ENCODE results near the gene FKBP2. TPM values are rescaled to one million over a fixed set of nuclear protein-coding genes. Genes with fewer than 3 reads are reported as not detected.
A peak's percentile ranks its signal among the peaks of the same experiment; 100 is the strongest.

The FKBP2 gene
- polyA plus RNA-seq, 1 donor = 79.3 TPM

- H3K4me1 ChIP-seq (ENCODE audit: control insufficient read depth, insufficient read depth, low read length) = peaks cover 33% of the 10 kb centered on the region
- peak; percentile 82 to 88 for DNase-seq
These were observed 15.0 kb upstream of the FKBP2 start, which contains the start of the genes NUDT22 and TRPT1 for GRCh38 chr11:64225608-64226506. NUDT22 (plus strand) TSS chr11:64226274; CDS start chr11:64226653, 379 bp downstream. TRPT1 (minus strand) TSS chr11:64226186; CDS start chr11:64225860, 326 bp downstream.

DNA sequence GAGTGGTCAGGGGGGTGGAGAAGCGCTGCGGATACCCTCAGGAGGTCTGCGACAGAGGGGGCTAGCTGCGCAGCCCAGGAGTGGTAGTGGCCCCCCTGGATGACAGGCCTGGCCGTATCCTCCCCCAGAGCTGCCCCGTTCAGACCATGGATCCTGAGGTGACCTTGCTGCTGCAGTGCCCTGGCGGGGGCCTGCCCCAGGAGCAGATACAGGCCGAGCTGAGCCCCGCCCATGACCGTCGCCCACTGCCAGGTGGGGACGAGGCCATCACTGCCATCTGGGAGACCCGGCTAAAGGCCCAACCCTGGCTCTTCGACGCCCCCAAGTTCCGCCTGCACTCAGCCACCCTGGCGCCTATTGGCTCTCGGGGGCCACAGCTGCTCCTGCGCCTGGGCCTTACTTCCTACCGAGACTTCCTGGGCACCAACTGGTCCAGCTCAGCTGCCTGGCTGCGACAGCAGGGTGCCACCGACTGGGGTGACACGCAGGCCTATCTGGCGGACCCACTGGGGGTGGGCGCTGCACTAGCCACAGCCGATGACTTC lies 14.3 kb upstream of the FKBP2 start:
- Histone ChIP-seq H3K27me3 (ENCODE audit: control insufficient read depth, insufficient read depth, low read length) (no peaks in the 10 kb centered on the region), H3K4me1 (ENCODE audit: control insufficient read depth, insufficient read depth, low read length) (peaks cover 37% of the 10 kb centered on the region), H3K36me3 (ENCODE audit: control insufficient read depth, insufficient read depth, low read length) (peaks cover 15% of the 10 kb centered on the region), H3K4me3 (ENCODE audit: low read length) (peak overlapping the region; percentile 98), H3K9me3 (ENCODE audit: control insufficient read depth, low read depth, low read length) (no peaks in the 10 kb centered on the region), H3K27ac (ENCODE audit: low read length) (peak overlapping the region; percentile 46)
- DNase-seq = peak in 1 of 2 donors; percentile 68
- WGBS (ENCODE audit: insufficient coverage, low lambda C conversion rate) = no CpG with 5 or more reads among the region's 26 CpGs

More at GRCh38 chr11:64225608-64226506, 15.0 kb upstream of the FKBP2 start, which contains the start of the genes NUDT22 and TRPT1:
- H3K9me3 ChIP-seq (ENCODE audit: control insufficient read depth, low read depth, low read length) = no peaks in the 10 kb centered on the region
- H3K27ac ChIP-seq (ENCODE audit: low read length) = peak within 1 kb of the TSS; percentile 46
- WGBS (ENCODE audit: insufficient coverage, low lambda C conversion rate) = no CpG with 5 or more reads among the region's 54 CpGs
- H3K36me3 ChIP-seq (ENCODE audit: control insufficient read depth, insufficient read depth, low read length) = peaks cover 18% of the 10 kb centered on the region
- peak within 1 kb of the TSS; percentile 98 for H3K4me3 ChIP-seq (ENCODE audit: low read length)
- H3K27me3 ChIP-seq (ENCODE audit: control insufficient read depth, insufficient read depth, low read length) = no peaks in the 10 kb centered on the region

DNA sequence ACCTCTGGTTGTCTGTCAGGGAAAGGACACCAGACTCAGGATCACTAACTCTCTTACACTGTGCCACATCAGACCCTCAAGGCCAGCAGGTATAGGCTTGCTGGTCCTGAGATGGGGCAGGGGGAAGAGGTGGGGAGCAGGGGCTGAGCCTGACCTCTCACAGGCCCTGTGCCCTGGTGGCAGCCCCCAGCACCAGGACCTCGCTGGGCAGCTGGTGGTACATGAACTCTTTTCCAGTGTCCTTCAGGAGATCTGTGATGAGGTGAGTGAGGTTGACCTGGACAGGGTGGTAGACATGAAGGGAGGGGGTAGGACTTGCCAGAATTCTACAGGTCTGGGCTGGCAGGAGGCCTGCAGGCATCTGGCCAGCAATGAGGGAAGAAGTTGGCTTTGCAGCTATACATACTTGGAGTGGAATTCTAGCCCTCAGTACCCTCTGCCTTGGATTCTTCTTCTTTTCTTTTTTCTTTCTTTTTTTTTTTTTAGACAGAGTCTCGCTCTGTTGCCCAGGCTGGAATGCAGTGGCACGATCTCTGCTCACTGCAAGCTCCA lies 13.4 kb upstream of the FKBP2 start:
- H3K36me3 ChIP-seq (ENCODE audit: control insufficient read depth, insufficient read depth, low read length) = peaks cover 15% of the 10 kb centered on the region
- no peak overlapping the region for H3K27ac ChIP-seq (ENCODE audit: low read length)
- H3K9me3 ChIP-seq (ENCODE audit: control insufficient read depth, low read depth, low read length) = no peaks in the 10 kb centered on the region
- H3K4me1 ChIP-seq (ENCODE audit: control insufficient read depth, insufficient read depth, low read length) = peaks cover 45% of the 10 kb centered on the region
- no CpG with 5 or more reads among the region's 3 CpGs for WGBS (ENCODE audit: insufficient coverage, low lambda C conversion rate)
- H3K4me3 ChIP-seq (ENCODE audit: low read length) = peak overlapping the region; percentile 98
- DNase-seq = no peak
- H3K27me3 ChIP-seq (ENCODE audit: control insufficient read depth, insufficient read depth, low read length) = no peaks in the 10 kb centered on the region

- WGBS (ENCODE audit: insufficient coverage, low lambda C conversion rate) = no CpG with 5 or more reads among the region's 12 CpGs
- peak overlapping the region; percentile 87 for H3K4me3 ChIP-seq (ENCODE audit: low read length)
- no peaks in the 10 kb centered on the region for H3K27me3 ChIP-seq (ENCODE audit: control insufficient read depth, insufficient read depth, low read length)
- peak overlapping the region; percentile 85 for H3K27ac ChIP-seq (ENCODE audit: low read length)
- DNase-seq = no peak
- no peaks in the 10 kb centered on the region for H3K9me3 ChIP-seq (ENCODE audit: control insufficient read depth, low read depth, low read length)
- H3K4me1 ChIP-seq (ENCODE audit: control insufficient read depth, insufficient read depth, low read length) = peaks cover 47% of the 10 kb centered on the region
- H3K36me3 ChIP-seq (ENCODE audit: control insufficient read depth, insufficient read depth, low read length) = peaks cover 3% of the 10 kb centered on the region
These were observed 11.7 kb upstream of the FKBP2 start for GRCh38 chr11:64229090-64229743.

- Histone ChIP-seq H3K4me3 (ENCODE audit: low read length) (peak overlapping the region; percentile 87), H3K4me1 (ENCODE audit: control insufficient read depth, insufficient read depth, low read length) (peaks cover 47% of the 10 kb centered on the region), H3K36me3 (ENCODE audit: control insufficient read depth, insufficient read depth, low read length) (no peaks in the 10 kb centered on the region), H3K27me3 (ENCODE audit: control insufficient read depth, insufficient read depth, low read length) (no peaks in the 10 kb centered on the region), H3K27ac (ENCODE audit: low read length) (peak overlapping the region; percentile 85), H3K9me3 (ENCODE audit: control insufficient read depth, low read depth, low read length) (no peaks in the 10 kb centered on the region)
- DNase-seq = peak in 1 of 2 donors; percentile 72
- WGBS (ENCODE audit: insufficient coverage, low lambda C conversion rate) = 0% methylated on average over 1 of the region's 13 CpGs
These were observed 11.1 kb upstream of the FKBP2 start for GRCh38 chr11:64229744-64230170.

DNA sequence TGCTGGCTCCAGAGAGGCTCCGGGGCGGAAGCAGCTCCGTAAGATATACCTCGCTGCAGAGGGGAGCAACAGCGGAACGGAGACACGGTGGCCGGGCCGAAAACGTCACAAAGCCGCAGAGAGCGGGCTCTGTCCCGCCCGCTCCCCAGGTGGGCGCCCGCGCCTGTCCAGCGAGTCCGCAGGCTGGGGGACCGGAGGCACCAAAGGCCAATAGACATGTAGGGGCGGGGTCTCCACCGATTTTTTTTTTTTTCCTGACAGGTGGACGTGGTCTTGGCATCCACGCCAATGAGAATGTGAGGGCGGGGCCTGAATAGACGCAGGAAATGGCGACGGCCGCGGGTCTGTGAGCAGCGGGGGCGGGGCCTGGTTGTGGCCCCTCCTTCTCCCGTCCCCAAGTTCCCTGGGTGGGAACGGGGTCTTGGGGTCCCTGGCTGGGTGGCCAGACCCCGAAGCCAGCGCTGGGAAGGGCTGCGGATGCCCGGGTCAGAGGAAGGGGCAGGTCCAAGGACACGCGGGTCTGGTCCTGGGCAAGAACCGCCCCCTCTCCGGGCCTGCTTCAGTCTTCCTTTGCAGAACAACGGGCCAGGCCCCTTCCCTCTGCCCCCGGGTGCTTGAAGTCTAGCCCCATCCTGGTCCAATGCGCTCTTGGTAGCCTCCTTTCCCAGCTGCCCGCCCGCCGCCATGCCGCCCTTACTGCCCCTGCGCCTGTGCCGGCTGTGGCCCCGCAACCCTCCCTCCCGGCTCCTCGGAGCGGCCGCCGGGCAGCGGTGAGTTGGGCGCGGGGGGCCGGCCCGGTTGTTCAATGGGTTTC lies 10.5 kb upstream of the FKBP2 start, which contains the start of gene DNAJC4:
Gene DNAJC4, plus strand, starts transcription at position 378 of the 814 bp plus-strand sequence. Its CDS starts 307 bp downstream, at position 685.
- no peaks in the 10 kb centered on the region for H3K27me3 ChIP-seq (ENCODE audit: control insufficient read depth, insufficient read depth, low read length)
- no peaks in the 10 kb centered on the region for H3K9me3 ChIP-seq (ENCODE audit: control insufficient read depth, low read depth, low read length)
- peak; percentile 92 to 96 for DNase-seq
- peak within 1 kb of the TSS; percentile 85 for H3K27ac ChIP-seq (ENCODE audit: low read length)
- no CpG with 5 or more reads among the region's 62 CpGs for WGBS (ENCODE audit: insufficient coverage, low lambda C conversion rate)
- no peaks in the 10 kb centered on the region for H3K36me3 ChIP-seq (ENCODE audit: control insufficient read depth, insufficient read depth, low read length)
- peak within 1 kb of the TSS; percentile 87 for H3K4me3 ChIP-seq (ENCODE audit: low read length)
- H3K4me1 ChIP-seq (ENCODE audit: control insufficient read depth, insufficient read depth, low read length) = peaks cover 44% of the 10 kb centered on the region

DNA sequence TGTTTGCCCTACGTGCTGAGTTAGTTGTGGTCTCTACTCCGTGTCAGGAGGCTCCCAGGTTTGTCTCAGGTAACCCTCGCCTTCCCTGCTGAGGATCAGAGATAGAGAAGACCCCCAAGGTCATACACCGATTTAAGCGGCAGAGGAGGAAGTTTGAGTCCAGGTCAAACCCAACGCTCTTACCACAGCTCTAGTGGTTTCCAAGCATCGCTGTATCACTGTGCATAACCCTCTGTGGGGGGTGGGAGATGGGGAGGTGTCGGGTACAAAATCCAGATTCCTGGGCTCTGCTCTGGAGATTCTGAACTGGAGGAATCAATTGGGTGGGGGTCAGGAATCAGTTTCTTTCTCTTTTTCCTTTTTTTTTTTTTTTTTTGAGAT lies 9.9 kb upstream of the FKBP2 start:
- no peaks in the 10 kb centered on the region for H3K27me3 ChIP-seq (ENCODE audit: control insufficient read depth, insufficient read depth, low read length)
- H3K4me3 ChIP-seq (ENCODE audit: low read length) = peak overlapping the region; percentile 87
- peaks cover 2% of the 10 kb centered on the region for H3K36me3 ChIP-seq (ENCODE audit: control insufficient read depth, insufficient read depth, low read length)
- peak overlapping the region; percentile 85 for H3K27ac ChIP-seq (ENCODE audit: low read length)
- H3K9me3 ChIP-seq (ENCODE audit: control insufficient read depth, low read depth, low read length) = no peaks in the 10 kb centered on the region
- no CpG with 5 or more reads among the region's 8 CpGs for WGBS (ENCODE audit: insufficient coverage, low lambda C conversion rate)
- no peak for DNase-seq
- peaks cover 48% of the 10 kb centered on the region for H3K4me1 ChIP-seq (ENCODE audit: control insufficient read depth, insufficient read depth, low read length)

- peaks cover 47% of the 10 kb centered on the region for H3K4me1 ChIP-seq (ENCODE audit: control insufficient read depth, insufficient read depth, low read length)
- no peaks in the 10 kb centered on the region for H3K9me3 ChIP-seq (ENCODE audit: control insufficient read depth, low read depth, low read length)
- no peak overlapping the region for H3K27ac ChIP-seq (ENCODE audit: low read length)
- peaks cover 5% of the 10 kb centered on the region for H3K36me3 ChIP-seq (ENCODE audit: control insufficient read depth, insufficient read depth, low read length)
- H3K27me3 ChIP-seq (ENCODE audit: control insufficient read depth, insufficient read depth, low read length) = no peaks in the 10 kb centered on the region
- WGBS (ENCODE audit: insufficient coverage, low lambda C conversion rate) = no CpG with 5 or more reads among the region's 7 CpGs
- DNase-seq = no peak
- no peak overlapping the region for H3K4me3 ChIP-seq (ENCODE audit: low read length)
These were observed 9.3 kb upstream of the FKBP2 start for GRCh38 chr11:64231546-64231945.

DNA sequence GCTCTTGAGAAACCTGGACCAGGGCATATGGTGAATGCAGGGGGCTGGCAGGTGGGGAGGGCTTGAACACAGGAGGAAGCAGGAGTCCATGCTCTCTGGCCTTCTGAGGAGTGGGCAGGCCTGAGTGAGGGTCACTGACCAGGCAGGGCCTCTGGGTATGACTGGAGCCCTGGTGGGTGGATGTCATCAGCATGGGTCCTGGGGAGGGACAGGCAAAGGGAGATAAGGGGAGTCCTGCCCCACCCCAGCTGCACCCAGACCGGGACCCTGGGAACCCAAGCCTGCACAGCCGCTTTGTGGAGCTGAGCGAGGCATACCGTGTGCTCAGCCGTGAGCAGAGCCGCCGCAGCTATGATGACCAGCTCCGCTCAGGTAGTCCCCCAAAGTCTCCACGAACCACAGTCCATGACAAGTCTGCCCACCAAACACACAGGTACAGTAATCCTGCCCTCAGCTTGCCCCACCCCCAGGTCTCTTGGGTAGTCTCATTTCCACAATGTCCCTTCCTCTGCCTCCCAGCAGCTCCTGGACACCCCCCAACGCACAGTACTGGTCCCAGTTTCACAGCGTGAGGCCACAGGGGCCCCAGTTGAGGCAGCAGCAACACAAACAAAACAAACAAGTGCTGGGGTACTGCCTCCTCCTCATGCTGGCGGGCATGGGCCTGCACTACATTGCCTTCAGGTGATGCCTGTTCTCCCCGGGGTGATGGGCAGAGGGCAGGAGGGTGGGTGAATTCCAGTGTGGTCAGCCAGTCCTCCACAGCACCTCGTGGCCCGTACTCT lies 8.5 kb upstream of the FKBP2 start:
- Histone ChIP-seq H3K27ac (ENCODE audit: low read length) (no peak overlapping the region), H3K9me3 (ENCODE audit: control insufficient read depth, low read depth, low read length) (no peaks in the 10 kb centered on the region), H3K4me1 (ENCODE audit: control insufficient read depth, insufficient read depth, low read length) (peaks cover 45% of the 10 kb centered on the region), H3K27me3 (ENCODE audit: control insufficient read depth, insufficient read depth, low read length) (no peaks in the 10 kb centered on the region), H3K36me3 (ENCODE audit: control insufficient read depth, insufficient read depth, low read length) (peaks cover 5% of the 10 kb centered on the region), H3K4me3 (ENCODE audit: low read length) (no peak overlapping the region)
- no CpG with 5 or more reads among the region's 15 CpGs for WGBS (ENCODE audit: insufficient coverage, low lambda C conversion rate)
- no peak for DNase-seq
